Mucosa of rectum (tissue), 2 donors: ENCODE measurements around the gene ZNF507.
A peak's percentile ranks its signal among the peaks of the same experiment; 100 is the strongest.

Experiments
- H3K27ac ChIP-seq, 2 donors: one replicate each; pipeline ENCODE4 v1.7.0; 2013; ENCODE audit warnings: inconsistent platforms in 2 of 2, low read depth in 2 of 2, low read length in 2 of 2
- H3K27me3 ChIP-seq, 2 donors: one replicate each; pipeline ENCODE4 v1.7.0; 2013; ENCODE audit warnings: low read length in 2 of 2; ENCODE audit not compliant: control insufficient read depth in 2 of 2, insufficient read depth in 2 of 2
- H3K36me3 ChIP-seq, 2 donors: one replicate each; pipeline ENCODE4 v1.7.0; 2013; ENCODE audit warnings: low read length in 2 of 2; ENCODE audit not compliant: control insufficient read depth in 2 of 2, insufficient read depth in 2 of 2
- H3K4me1 ChIP-seq, 2 donors: one replicate each; pipeline ENCODE4 v1.7.0; 2013; ENCODE audit warnings: low read length in 2 of 2, mild to moderate bottlenecking in 1 of 2; ENCODE audit not compliant: control insufficient read depth in 2 of 2, insufficient read depth in 2 of 2
- H3K4me3 ChIP-seq, 2 donors: one replicate each; pipeline ENCODE4 v1.7.0; 2013; ENCODE audit warnings: low read length in 2 of 2
- H3K9ac ChIP-seq, 2 donors: one replicate each; pipeline ENCODE4 v1.7.0; 2013; ENCODE audit warnings: low read length in 2 of 2, low read depth in 1 of 2, mild to moderate bottlenecking in 1 of 2
- H3K9me3 ChIP-seq, 2 donors: one replicate each; pipeline ENCODE4 v1.7.0; 2013; ENCODE audit warnings: low read length in 2 of 2; ENCODE audit not compliant: control insufficient read depth in 2 of 2
- donor health status: healthy.
- donor health status: Normal muscosa, but diverticular disease.

ZNF507 gene

DNA sequence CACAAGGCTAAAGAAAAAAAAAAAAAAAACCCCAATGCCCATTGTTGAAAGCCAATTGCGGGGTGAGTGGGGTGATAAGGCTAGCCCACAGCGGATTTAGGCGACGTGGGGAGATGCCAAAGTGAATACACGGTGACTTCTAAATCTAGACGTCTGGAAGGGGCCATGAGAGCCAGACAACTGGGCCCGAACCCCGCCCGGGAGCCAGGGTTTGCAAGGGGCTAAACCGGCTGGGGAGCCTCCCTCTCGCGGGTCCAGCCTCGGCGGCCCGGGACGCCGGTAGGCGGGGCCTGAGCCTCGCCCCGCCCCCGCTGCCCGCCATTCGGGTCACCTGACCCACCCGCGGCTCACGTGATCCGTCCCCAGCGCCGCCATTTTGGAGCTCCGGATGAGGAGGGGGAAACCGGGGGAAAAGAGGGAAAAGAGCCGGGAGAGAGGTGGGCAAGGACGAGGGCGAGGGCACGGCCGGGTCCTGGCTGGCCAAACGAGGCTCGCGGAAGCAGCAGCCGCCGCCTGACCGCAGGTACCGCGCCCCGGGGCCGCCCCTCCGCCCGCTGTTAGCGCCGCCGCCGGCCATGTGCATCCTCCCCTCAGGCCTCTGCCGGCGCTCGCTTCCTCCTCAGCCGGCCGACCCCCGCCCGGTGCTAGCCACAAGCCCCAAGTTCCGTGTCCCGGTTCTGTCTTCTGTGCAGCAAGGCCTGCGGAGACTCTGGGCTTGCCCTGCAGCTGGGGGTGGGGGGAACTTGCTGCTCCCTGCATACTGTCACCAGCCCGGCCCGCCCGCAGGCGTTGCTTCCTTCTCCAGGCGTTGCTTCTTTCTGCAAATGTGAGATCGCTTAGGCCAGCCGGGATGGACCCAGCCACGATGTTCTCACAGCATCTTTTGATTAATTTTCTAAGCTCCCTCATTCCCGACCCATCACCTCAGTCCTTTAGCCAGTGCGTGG is at the start of gene ZNF507:
Gene ZNF507 (plus strand): TSS at position 350 of the 947 bp plus-strand sequence. CDS start 7,221 bp downstream, outside the sequence.
- peak within 1 kb of the TSS; percentile 67 to 69 for H3K27ac ChIP-seq
- peaks cover 9 to 13% of the 10 kb centered on the region in 2 donors for H3K36me3 ChIP-seq
- no peaks in the 10 kb centered on the region for H3K27me3 ChIP-seq
- H3K4me3 ChIP-seq = peak within 1 kb of the TSS; percentile 89 to 96
- peak within 1 kb of the TSS; percentile 77 to 82 for H3K9ac ChIP-seq
- peaks cover 3 to 20% of the 10 kb centered on the region in 2 donors for H3K4me1 ChIP-seq
- no peaks in the 10 kb centered on the region for H3K9me3 ChIP-seq

DNA sequence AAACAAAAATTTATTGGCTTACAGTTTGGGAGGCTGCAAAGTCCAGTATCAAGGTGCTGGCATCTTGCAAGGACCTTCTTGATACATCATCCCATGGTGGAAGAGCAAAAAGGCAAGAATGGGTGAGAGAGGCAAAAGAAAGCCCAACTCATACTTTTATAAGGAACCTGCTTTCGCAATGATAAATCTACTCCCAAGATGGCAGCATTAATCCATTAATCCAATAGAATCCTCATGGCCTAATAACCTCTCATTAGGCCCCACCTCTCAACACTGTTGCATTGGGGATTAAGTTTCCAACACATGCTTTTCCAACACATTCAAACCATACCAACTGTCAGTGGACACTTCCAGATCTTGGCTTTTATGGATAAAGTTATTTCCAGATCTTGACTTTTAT is 48.7 kb upstream of the ZNF507 start:
- Histone ChIP-seq H3K4me3 (no peak overlapping the region), H3K27me3 (no peaks in the 10 kb centered on the region), H3K36me3 (no peaks in the 10 kb centered on the region), H3K9me3 (no peaks in the 10 kb centered on the region), H3K4me1 (no peaks in the 10 kb centered on the region), H3K9ac (no peak overlapping the region), H3K27ac (no peak overlapping the region)

DNA sequence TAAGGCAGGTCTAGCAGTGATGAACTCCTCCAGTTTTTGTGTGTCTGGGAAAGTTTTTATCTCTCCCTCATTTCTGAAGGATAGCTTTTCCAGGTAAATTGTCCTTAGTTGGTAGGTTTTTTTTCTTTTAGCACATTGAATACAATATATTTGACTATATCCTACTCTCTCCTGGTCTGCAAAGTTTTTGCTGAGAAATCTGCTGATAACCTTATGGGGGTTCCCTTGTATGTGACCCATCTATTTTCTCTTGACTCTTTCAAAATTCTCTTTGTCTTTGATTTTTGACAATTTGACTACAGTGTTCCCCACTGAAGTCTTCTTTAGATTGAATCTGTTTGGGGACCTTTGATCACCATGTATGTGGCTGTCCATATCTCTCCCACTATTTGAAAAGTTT is 42.6 kb upstream of the ZNF507 start:
- Histone ChIP-seq H3K4me3 (no peak overlapping the region), H3K9me3 (peaks cover 0 to 5% of the 10 kb centered on the region in 2 donors), H3K9ac (no peak overlapping the region), H3K27me3 (peaks cover 3% of the 10 kb centered on the region in 2 donors), H3K36me3 (no peaks in the 10 kb centered on the region), H3K27ac (no peak overlapping the region), H3K4me1 (no peaks in the 10 kb centered on the region)

DNA sequence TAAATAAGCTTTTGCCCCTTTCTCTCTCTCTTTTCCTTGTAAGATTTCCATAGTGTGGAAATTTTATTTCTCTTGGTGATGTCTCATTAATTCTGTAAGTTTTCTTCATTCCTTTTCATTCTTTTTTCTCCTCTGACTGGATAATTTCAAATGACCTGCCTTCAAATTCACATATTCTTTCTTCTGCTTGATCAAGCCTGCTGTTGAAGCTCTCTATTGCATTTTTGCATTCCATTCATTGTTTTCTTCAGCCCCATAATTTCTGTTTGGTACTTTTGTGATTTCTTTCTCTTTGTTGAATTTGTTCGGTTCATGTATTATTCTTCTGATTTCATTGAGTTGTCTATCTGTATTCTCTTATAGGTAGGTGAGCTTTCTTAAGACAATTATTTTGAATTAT is 42.2 kb upstream of the ZNF507 start:
- Histone ChIP-seq H3K4me1 (no peaks in the 10 kb centered on the region), H3K9me3 (peaks cover 0 to 5% of the 10 kb centered on the region in 2 donors), H3K4me3 (no peak overlapping the region), H3K36me3 (no peaks in the 10 kb centered on the region), H3K27ac (no peak overlapping the region), H3K27me3 (peaks cover 3% of the 10 kb centered on the region in 2 donors), H3K9ac (no peak overlapping the region)

DNA sequence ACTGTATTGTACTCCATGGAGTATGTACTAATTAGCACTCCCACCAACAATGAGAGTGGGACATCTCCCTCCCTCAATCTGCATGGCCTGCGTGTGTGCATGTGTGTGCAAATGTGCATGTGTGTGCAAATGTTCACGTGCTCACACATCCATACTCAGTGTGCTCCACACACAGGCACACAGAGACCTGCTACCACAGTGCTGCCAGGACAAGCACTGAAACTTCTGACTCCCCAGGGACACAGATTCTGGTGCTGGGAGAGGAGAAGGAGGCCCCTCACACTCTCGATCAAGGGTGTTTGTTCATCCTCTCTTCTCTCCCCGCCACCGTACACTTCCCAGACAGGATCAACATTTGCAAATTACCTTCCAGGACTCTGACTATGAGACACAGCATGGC is 37.8 kb upstream of the ZNF507 start:
- no peak overlapping the region for H3K27ac ChIP-seq
- no peak overlapping the region for H3K4me3 ChIP-seq
- H3K27me3 ChIP-seq = peaks cover 6 to 8% of the 10 kb centered on the region in 2 donors
- H3K9ac ChIP-seq = no peak overlapping the region
- no peaks in the 10 kb centered on the region for H3K36me3 ChIP-seq
- H3K9me3 ChIP-seq = peaks cover 0 to 5% of the 10 kb centered on the region in 2 donors
- H3K4me1 ChIP-seq = no peaks in the 10 kb centered on the region

DNA sequence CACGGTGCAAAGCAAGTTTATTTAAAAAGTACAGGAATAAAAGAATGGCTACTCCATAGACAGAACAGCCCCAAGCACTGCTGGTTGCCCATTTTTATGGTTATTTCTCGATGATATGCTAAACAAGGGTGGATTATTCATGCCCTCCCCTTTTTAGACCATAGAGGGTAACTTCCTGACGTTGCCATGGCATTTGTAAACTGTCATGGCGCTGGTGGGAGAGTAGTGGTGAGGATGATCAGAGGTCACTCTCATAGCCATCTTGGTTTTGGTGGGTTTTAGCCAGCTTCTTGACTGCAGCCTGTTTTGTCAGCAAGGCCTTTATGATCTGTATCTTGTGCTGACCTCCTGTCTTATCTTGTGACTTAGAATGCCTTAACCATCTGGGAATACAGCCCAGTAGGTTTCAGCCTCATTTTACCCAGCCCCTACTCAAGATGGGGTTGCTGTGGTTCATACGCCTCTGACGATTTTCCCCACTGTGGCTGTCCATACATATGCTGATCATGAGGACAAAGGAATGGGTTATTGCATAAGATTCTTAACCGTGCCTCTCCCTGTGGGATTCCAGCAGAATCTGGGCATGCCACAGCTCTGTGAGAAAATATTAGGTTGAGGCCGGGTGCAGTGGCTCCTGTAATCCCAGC is 36.9 kb upstream of the ZNF507 start:
- H3K9me3 ChIP-seq = no peaks in the 10 kb centered on the region
- H3K9ac ChIP-seq = no peak overlapping the region
- no peak overlapping the region for H3K27ac ChIP-seq
- H3K4me3 ChIP-seq = no peak overlapping the region
- peaks cover 6 to 8% of the 10 kb centered on the region in 2 donors for H3K27me3 ChIP-seq
- H3K4me1 ChIP-seq = no peaks in the 10 kb centered on the region
- no peaks in the 10 kb centered on the region for H3K36me3 ChIP-seq

DNA sequence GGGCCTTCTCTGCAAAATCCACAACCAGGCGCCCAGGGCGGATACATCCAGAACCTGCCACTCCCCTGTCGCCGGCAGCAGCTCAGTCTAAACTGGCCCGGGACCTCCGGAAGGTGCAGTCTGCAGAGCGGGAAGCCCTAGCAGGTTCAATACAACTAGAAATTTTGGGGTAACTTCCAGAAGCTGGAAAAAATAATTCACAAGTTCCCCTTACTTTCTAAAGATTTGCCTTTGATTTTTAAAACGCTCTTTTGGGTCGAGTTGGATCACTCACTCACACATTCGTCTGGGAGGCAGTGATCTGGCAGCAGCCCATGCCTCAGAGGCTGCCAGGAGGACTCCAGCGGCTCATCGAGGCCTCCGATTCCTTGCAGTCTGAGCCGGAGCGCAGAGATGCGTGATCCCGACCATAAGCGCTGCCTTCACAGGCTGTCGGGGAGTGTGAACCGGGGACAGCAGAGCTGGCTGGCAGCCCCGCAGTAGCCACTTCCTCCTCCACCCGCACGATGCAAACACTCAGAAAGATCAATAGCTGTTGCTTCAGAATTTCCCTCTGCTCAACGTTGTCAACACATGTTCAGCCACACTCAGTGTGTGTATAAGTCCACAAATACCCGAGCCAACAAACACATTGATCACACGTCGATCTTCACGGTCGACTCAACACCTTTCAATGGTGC is 35.6 kb upstream of the ZNF507 start:
- Histone ChIP-seq H3K27me3 (peaks cover 6 to 8% of the 10 kb centered on the region in 2 donors), H3K4me3 (no peak overlapping the region), H3K36me3 (no peaks in the 10 kb centered on the region), H3K27ac (no peak overlapping the region), H3K9me3 (no peaks in the 10 kb centered on the region), H3K4me1 (no peaks in the 10 kb centered on the region), H3K9ac (no peak overlapping the region)

DNA sequence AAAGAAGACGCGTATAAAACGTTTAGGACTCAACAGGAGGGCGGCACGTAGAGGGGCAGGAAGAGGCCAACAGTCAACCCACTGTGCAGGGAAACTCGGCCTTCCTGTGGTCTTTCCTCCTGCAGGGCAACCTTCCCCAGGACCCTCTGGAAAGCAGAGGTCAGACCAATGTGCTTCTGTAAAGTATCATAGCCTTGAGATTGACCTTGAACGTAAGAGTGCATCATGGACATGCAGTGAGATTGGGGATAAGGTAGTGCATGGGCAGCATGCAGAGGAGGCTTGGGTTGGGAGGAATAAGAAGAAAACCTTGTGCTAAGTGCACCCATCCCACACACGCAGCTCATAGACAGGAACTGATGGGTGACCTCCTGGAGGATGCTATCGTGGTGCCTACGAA is 34.0 kb upstream of the ZNF507 start:
- Histone ChIP-seq H3K36me3 (no peaks in the 10 kb centered on the region), H3K9me3 (no peaks in the 10 kb centered on the region), H3K9ac (no peak overlapping the region), H3K4me3 (no peak overlapping the region), H3K27ac (no peak overlapping the region), H3K4me1 (no peaks in the 10 kb centered on the region), H3K27me3 (peaks cover 6 to 8% of the 10 kb centered on the region in 2 donors)

DNA sequence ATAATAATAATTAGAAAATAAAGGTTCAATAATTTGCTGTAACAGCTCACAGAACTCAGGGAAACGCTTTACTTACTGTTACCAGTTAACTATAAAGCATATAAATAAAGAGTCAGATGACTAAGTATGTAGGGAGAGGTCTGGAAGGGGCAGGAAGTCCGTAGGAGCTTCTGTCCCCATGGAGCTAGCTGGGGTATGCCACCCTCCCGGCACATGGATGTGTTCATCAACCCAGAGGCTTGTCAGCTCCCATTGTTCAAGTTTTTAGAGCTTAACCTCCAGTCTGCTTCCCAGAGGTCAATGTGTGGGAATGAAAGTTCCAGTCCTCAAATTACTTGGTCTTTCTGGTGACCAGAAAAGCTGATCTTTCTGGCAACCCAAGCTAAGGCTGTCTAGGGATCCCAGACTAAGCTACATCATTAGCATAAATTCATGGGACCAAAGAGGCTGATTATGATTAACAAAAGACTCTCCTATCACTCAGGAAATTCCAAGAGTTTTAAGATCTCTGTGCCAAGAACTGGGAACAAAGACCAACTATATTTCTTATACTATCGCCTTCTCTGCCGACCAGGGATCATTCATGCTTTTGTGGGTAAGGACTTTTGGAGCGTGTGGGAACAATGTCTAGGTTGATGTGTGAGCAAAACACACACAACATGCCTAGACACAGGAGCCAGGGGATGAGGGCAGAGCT is 31.7 kb upstream of the ZNF507 start:
- H3K27ac ChIP-seq = no peak overlapping the region
- peaks cover 3 to 5% of the 10 kb centered on the region in 2 donors for H3K27me3 ChIP-seq
- no peak overlapping the region for H3K4me3 ChIP-seq
- no peaks in the 10 kb centered on the region for H3K9me3 ChIP-seq
- H3K4me1 ChIP-seq = no peaks in the 10 kb centered on the region
- H3K36me3 ChIP-seq = no peaks in the 10 kb centered on the region
- H3K9ac ChIP-seq = no peak overlapping the region
